ENCODE results near the gene MRPS30.
"Not testable (repeated sequence)": the region's sequence is repeated elsewhere in the genome, so short reads cannot be mapped to it uniquely, and the experiment has no call there.

MRPS30 gene

DNA sequence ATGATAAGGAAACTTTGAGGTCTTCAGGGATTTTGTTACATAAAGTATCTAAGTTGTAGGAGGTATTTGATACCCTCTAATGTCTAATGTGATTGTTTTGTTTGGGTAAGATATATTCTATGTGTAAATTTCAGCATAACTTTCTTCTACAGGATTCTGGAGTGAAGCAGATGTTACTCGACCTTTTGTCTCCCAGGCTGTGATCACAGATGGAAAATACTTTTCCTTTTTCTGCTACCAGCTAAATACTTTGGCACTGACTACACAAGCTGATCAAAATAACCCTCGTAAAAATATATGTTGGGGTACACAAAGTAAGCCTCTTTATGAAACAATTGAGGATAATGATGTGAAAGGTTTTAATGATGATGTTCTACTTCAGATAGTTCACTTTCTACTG, 6.0 kb downstream of the MRPS30 start:
- H3K4me3 ChIP-seq (ENCODE audit: low read depth in 1 of 5, low read length in 5 of 5) = no peak overlapping the region
- no peak overlapping the region for H3K27ac ChIP-seq (ENCODE audit: low read depth, low read length)
- H3K36me3 ChIP-seq (ENCODE audit: control insufficient read depth in 5 of 5, insufficient read depth in 5 of 5, low read length in 5 of 5) = peaks cover 37 to 53% (median 49%) of the 10 kb centered on the region in 5 donors
- no peaks in the 10 kb centered on the region for H3K27me3 ChIP-seq (ENCODE audit: control insufficient read depth in 5 of 5, insufficient read depth in 4 of 5, low read length in 5 of 5)
- H3K9me3 ChIP-seq (ENCODE audit: control insufficient read depth in 5 of 5, low read length in 5 of 5) = no peaks in the 10 kb centered on the region
- no peak overlapping the region for H3K9ac ChIP-seq (ENCODE audit: low read length in 5 of 5)
- peaks cover 0 to 17% (median 9%) of the 10 kb centered on the region in 5 donors for H3K4me1 ChIP-seq (ENCODE audit: control insufficient read depth in 5 of 5, insufficient read depth in 5 of 5, low read length in 5 of 5)

DNA sequence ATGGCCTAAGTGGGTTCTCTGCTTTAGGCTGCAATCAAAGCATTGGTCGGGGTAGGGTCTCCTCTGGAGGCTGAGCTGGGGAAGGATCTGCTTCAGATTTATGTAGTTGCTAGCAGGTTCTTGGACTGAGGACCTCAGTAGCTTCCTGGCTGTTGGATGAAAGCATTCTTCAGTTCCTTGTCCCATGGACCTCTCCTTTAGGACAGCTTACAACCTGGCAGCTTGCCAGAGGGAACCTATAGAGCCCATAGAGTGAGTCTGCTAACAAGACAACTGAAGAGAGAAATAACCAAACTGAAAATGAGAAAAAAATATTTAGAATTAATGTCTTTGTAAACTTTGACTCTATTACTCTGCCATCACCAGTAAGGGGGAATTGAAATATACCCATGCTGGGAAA, 12.4 kb downstream of the MRPS30 start:
- Histone ChIP-seq H3K27me3 (ENCODE audit: control insufficient read depth in 5 of 5, insufficient read depth in 4 of 5, low read length in 5 of 5) (no peaks in the 10 kb centered on the region), H3K4me1 (ENCODE audit: control insufficient read depth in 5 of 5, insufficient read depth in 5 of 5, low read length in 5 of 5) (no peaks in the 10 kb centered on the region), H3K9ac (ENCODE audit: low read length in 5 of 5) (no peak overlapping the region), H3K4me3 (ENCODE audit: low read depth in 1 of 5, low read length in 5 of 5) (no peak overlapping the region), H3K36me3 (ENCODE audit: control insufficient read depth in 5 of 5, insufficient read depth in 5 of 5, low read length in 5 of 5) (peaks cover 16 to 25% (median 20%) of the 10 kb centered on the region in 5 donors), H3K9me3 (ENCODE audit: control insufficient read depth in 5 of 5, low read length in 5 of 5) (no peaks in the 10 kb centered on the region), H3K27ac (ENCODE audit: low read depth, low read length) (no peak overlapping the region)

DNA sequence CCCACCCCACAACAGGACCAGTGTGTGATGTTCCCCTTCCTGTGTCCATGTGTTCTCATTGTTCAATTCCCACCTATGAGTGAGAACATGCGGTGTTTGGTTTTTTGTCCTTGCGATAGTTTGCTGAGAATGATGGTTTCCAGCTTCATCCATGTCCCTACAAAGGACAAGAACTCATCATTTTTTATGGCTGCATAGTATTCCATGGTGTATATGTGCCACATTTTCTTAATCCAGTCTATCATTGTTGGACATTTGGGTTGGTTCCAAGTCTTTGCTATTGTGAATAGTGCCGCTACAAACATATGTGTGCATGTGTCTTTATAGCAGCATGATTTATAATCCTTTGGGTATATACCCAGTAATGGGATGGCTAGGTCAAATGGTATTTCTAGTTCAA, 15.9 kb downstream of the MRPS30 start:
- not testable (repeated sequence) for H3K4me3 ChIP-seq (ENCODE audit: low read depth in 1 of 5, low read length in 5 of 5); H3K9ac ChIP-seq (ENCODE audit: low read length in 5 of 5); H3K9me3 ChIP-seq (ENCODE audit: control insufficient read depth in 5 of 5, low read length in 5 of 5); H3K4me1 ChIP-seq (ENCODE audit: control insufficient read depth in 5 of 5, insufficient read depth in 5 of 5, low read length in 5 of 5); H3K27me3 ChIP-seq (ENCODE audit: control insufficient read depth in 5 of 5, insufficient read depth in 4 of 5, low read length in 5 of 5); H3K27ac ChIP-seq (ENCODE audit: low read depth, low read length)
- H3K36me3 ChIP-seq (ENCODE audit: control insufficient read depth in 5 of 5, insufficient read depth in 5 of 5, low read length in 5 of 5) = peaks cover 3 to 12% (median 9%) of the 10 kb centered on the region in 5 donors

DNA sequence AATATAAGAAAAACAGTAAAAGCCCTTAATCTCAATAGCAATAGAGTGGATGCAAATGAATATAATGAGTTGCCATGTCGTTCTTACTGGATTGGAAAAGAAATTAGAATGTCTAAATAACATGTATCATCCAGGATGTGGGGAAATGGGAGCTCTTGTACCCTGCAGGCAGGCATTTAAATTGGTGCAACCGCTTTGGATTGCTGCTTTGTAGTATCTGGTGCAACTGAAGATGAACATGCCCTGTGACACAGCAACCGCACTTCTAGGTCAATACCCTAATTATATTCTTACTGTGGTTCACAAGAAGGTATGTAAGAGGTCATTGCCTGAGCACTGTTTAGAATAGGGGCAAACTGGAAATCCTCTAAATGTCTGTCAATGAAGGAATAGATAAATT, 18.9 kb downstream of the MRPS30 start:
- no peak overlapping the region for H3K4me3 ChIP-seq (ENCODE audit: low read depth in 1 of 5, low read length in 5 of 5)
- peaks cover 0 to 2% (median 0%) of the 10 kb centered on the region in 5 donors for H3K9me3 ChIP-seq (ENCODE audit: control insufficient read depth in 5 of 5, low read length in 5 of 5)
- no peaks in the 10 kb centered on the region for H3K27me3 ChIP-seq (ENCODE audit: control insufficient read depth in 5 of 5, insufficient read depth in 4 of 5, low read length in 5 of 5)
- H3K9ac ChIP-seq (ENCODE audit: low read length in 5 of 5) = no peak overlapping the region
- no peaks in the 10 kb centered on the region for H3K4me1 ChIP-seq (ENCODE audit: control insufficient read depth in 5 of 5, insufficient read depth in 5 of 5, low read length in 5 of 5)
- H3K27ac ChIP-seq (ENCODE audit: low read depth, low read length) = no peak overlapping the region
- peaks cover 0 to 5% (median 0%) of the 10 kb centered on the region in 5 donors for H3K36me3 ChIP-seq (ENCODE audit: control insufficient read depth in 5 of 5, insufficient read depth in 5 of 5, low read length in 5 of 5)

DNA sequence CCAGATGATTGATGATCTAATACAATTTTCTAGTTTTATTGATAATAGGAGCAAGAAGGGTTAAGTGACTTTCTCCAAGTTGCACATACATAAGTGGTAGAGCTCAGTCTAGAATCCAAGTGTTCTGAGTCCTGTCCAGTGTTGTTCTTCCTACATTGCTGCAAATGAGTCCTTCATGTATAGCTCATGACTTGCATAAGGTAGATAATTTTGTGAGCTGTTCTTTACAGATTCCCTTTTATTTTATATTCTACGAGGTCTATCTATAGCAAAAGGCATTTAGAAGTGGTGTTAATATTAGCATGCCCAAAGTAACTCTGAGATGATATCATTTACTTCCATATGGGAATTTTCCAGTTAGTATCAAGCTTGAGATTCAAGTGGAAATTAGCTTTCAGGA, 20.0 kb downstream of the MRPS30 start:
- Histone ChIP-seq H3K27me3 (ENCODE audit: control insufficient read depth in 5 of 5, insufficient read depth in 4 of 5, low read length in 5 of 5) (no peaks in the 10 kb centered on the region), H3K4me1 (ENCODE audit: control insufficient read depth in 5 of 5, insufficient read depth in 5 of 5, low read length in 5 of 5) (no peaks in the 10 kb centered on the region), H3K9me3 (ENCODE audit: control insufficient read depth in 5 of 5, low read length in 5 of 5) (peaks cover 0 to 2% (median 0%) of the 10 kb centered on the region in 5 donors), H3K4me3 (ENCODE audit: low read depth in 1 of 5, low read length in 5 of 5) (no peak overlapping the region), H3K27ac (ENCODE audit: low read depth, low read length) (no peak overlapping the region), H3K9ac (ENCODE audit: low read length in 5 of 5) (no peak overlapping the region), H3K36me3 (ENCODE audit: control insufficient read depth in 5 of 5, insufficient read depth in 5 of 5, low read length in 5 of 5) (peaks cover 0 to 5% (median 0%) of the 10 kb centered on the region in 5 donors)

DNA sequence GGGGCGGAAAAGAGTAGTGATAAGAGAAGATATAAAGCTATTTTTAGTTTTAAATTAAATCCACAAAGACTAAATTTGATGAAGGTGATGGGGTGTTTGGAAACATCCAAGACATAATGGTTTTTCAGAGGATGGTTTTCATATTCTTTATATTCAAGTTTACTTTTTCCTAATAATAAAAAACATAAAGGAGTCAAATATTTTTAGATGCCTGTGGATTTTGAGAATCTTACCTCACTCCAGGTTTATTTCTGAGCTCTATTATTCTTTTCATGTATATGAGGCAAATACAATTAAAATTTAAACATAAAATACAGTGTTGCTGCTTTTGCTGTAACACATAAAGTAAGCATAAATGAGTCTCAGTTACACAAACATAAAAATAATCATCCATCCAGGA, 22.2 kb downstream of the MRPS30 start:
- no peak overlapping the region for H3K4me3 ChIP-seq (ENCODE audit: low read depth in 1 of 5, low read length in 5 of 5)
- no peak overlapping the region for H3K9ac ChIP-seq (ENCODE audit: low read length in 5 of 5)
- no peaks in the 10 kb centered on the region for H3K4me1 ChIP-seq (ENCODE audit: control insufficient read depth in 5 of 5, insufficient read depth in 5 of 5, low read length in 5 of 5)
- H3K27me3 ChIP-seq (ENCODE audit: control insufficient read depth in 5 of 5, insufficient read depth in 4 of 5, low read length in 5 of 5) = no peaks in the 10 kb centered on the region
- H3K27ac ChIP-seq (ENCODE audit: low read depth, low read length) = no peak overlapping the region
- H3K36me3 ChIP-seq (ENCODE audit: control insufficient read depth in 5 of 5, insufficient read depth in 5 of 5, low read length in 5 of 5) = peaks cover 0 to 5% (median 0%) of the 10 kb centered on the region in 5 donors
- peaks cover 0 to 2% (median 0%) of the 10 kb centered on the region in 5 donors for H3K9me3 ChIP-seq (ENCODE audit: control insufficient read depth in 5 of 5, low read length in 5 of 5)

DNA sequence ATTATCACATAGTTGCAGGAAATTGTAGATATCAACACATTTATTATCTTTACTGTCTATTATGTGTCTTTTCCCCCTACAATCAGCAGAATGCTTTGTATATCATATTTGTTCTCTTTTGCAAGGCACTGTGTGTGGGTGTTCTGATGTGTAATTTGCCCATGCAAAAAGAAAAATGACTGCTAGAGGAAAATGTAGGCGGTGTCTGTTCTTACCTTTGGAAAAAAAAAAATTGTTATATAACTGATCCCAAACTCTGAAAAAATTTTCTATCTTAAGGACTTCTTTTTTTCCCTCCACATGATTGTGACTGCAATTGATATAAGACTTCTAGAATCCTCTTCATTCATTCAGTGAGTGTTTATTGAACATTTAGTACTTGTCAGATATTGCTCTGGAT, 24.5 kb downstream of the MRPS30 start:
- H3K4me1 ChIP-seq (ENCODE audit: control insufficient read depth in 5 of 5, insufficient read depth in 5 of 5, low read length in 5 of 5) = no peaks in the 10 kb centered on the region
- no peak overlapping the region for H3K4me3 ChIP-seq (ENCODE audit: low read depth in 1 of 5, low read length in 5 of 5)
- no peak overlapping the region for H3K9ac ChIP-seq (ENCODE audit: low read length in 5 of 5)
- H3K27me3 ChIP-seq (ENCODE audit: control insufficient read depth in 5 of 5, insufficient read depth in 4 of 5, low read length in 5 of 5) = no peaks in the 10 kb centered on the region
- H3K36me3 ChIP-seq (ENCODE audit: control insufficient read depth in 5 of 5, insufficient read depth in 5 of 5, low read length in 5 of 5) = peaks cover 0 to 3% (median 0%) of the 10 kb centered on the region in 5 donors
- no peak overlapping the region for H3K27ac ChIP-seq (ENCODE audit: low read depth, low read length)
- peaks cover 0 to 2% (median 0%) of the 10 kb centered on the region in 5 donors for H3K9me3 ChIP-seq (ENCODE audit: control insufficient read depth in 5 of 5, low read length in 5 of 5)

DNA sequence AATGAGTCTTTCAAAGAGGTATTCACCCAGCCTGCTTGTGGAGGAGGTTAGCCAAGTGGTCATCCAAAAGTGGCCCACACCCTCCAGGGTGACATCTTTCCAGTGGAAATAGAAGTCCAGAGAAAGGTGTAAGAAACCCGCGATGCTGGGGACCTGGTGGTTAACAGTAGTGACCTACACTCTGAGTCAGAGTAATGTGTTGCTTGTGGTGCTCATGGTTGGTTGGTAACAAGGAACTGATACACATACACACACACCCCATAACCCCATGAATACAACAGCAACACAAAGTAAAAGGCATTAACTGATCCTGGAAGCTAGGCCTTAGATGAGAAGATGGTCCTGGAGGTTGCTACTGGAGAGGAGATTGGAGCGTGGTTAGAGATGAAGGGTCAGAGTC, 26.9 kb downstream of the MRPS30 start:
- H3K4me1 ChIP-seq (ENCODE audit: control insufficient read depth in 5 of 5, insufficient read depth in 5 of 5, low read length in 5 of 5) = no peaks in the 10 kb centered on the region
- H3K9ac ChIP-seq (ENCODE audit: low read length in 5 of 5) = no peak overlapping the region
- H3K4me3 ChIP-seq (ENCODE audit: low read depth in 1 of 5, low read length in 5 of 5) = no peak overlapping the region
- H3K36me3 ChIP-seq (ENCODE audit: control insufficient read depth in 5 of 5, insufficient read depth in 5 of 5, low read length in 5 of 5) = peaks cover 0 to 3% (median 0%) of the 10 kb centered on the region in 5 donors
- H3K27ac ChIP-seq (ENCODE audit: low read depth, low read length) = no peak overlapping the region
- H3K9me3 ChIP-seq (ENCODE audit: control insufficient read depth in 5 of 5, low read length in 5 of 5) = peaks cover 0 to 4% (median 0%) of the 10 kb centered on the region in 5 donors
- H3K27me3 ChIP-seq (ENCODE audit: control insufficient read depth in 5 of 5, insufficient read depth in 4 of 5, low read length in 5 of 5) = no peaks in the 10 kb centered on the region

- Histone ChIP-seq H3K9ac (ENCODE audit: low read length in 5 of 5) (no peak overlapping the region), H3K9me3 (ENCODE audit: control insufficient read depth in 5 of 5, low read length in 5 of 5) (peaks cover 0 to 4% (median 0%) of the 10 kb centered on the region in 5 donors), H3K27me3 (ENCODE audit: control insufficient read depth in 5 of 5, insufficient read depth in 4 of 5, low read length in 5 of 5) (no peaks in the 10 kb centered on the region), H3K36me3 (ENCODE audit: control insufficient read depth in 5 of 5, insufficient read depth in 5 of 5, low read length in 5 of 5) (peaks cover 0 to 3% (median 0%) of the 10 kb centered on the region in 5 donors), H3K27ac (ENCODE audit: low read depth, low read length) (no peak overlapping the region), H3K4me1 (ENCODE audit: control insufficient read depth in 5 of 5, insufficient read depth in 5 of 5, low read length in 5 of 5) (no peaks in the 10 kb centered on the region), H3K4me3 (ENCODE audit: low read depth in 1 of 5, low read length in 5 of 5) (no peak overlapping the region)
Observed at GRCh38 chr5:44839018-44839681, 30.4 kb downstream of the MRPS30 start.

DNA sequence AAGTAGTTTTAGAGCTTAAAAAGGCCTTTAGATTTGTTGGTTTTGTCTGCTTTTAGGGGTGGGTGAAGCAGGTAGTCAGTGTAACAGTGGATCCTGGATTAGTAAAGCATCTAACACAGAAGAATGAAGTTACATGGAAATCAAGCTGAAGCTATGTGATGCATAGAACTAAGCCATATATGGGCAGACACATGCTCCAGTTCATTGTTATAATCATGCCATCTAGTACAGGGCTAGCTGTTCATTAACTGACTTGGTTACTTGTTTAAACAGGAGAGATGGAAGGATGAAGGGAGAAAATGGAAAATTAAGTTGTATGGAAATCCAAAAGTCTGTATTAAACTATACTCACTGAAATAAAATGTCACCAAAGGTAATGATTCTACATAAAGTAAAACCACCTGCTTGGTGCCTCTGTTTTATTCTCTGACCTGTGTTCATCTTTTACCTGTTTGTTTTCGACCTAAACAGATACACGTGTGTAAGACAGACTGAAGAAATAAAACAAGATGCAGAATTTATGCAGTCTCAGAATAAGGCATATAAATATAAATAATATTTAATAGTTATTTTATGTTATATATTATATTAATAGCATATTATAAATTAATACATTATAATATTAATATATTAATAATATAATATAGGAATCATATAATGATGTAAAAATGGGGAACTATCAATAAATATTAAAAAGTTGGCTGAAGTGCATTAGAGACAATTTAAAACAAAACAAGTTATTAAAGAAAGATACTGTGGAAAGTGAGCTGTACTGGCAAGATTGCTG, 33.9 kb downstream of the MRPS30 start:
- peaks cover 0 to 4% (median 0%) of the 10 kb centered on the region in 5 donors for H3K9me3 ChIP-seq (ENCODE audit: control insufficient read depth in 5 of 5, low read length in 5 of 5)
- H3K4me1 ChIP-seq (ENCODE audit: control insufficient read depth in 5 of 5, insufficient read depth in 5 of 5, low read length in 5 of 5) = no peaks in the 10 kb centered on the region
- no peak overlapping the region for H3K27ac ChIP-seq (ENCODE audit: low read depth, low read length)
- no peak overlapping the region for H3K9ac ChIP-seq (ENCODE audit: low read length in 5 of 5)
- no peaks in the 10 kb centered on the region for H3K27me3 ChIP-seq (ENCODE audit: control insufficient read depth in 5 of 5, insufficient read depth in 4 of 5, low read length in 5 of 5)
- no peaks in the 10 kb centered on the region for H3K36me3 ChIP-seq (ENCODE audit: control insufficient read depth in 5 of 5, insufficient read depth in 5 of 5, low read length in 5 of 5)
- no peak overlapping the region for H3K4me3 ChIP-seq (ENCODE audit: low read depth in 1 of 5, low read length in 5 of 5)
